OCI-LY7 (cell line): ENCODE data around the gene ATP2B1. TPM values are rescaled to one million over a fixed set of nuclear protein-coding genes. Genes with fewer than 3 reads are reported as not detected.
A peak's percentile ranks its signal among the peaks of the same experiment; 100 is the strongest.

Experiments used
- BruUV-seq: library from RNA; stranded (reverse); fragments of 400-500 nt; replicated peaks from 2 replicates; lab custom pipeline; 2021; lab: Mats Ljungman, UMichigan
- CTCF ChIA-PET: fragments of 300-600 bp; sonication (Branson Sonifier 250); formaldehyde crosslinking; loops from one replicate; lab custom pipeline; 2022; ENCODE audit warnings: antibody characterized with exemption; ENCODE audit not compliant: unreplicated experiment; lab: Charles Lee
- POLR2A ChIA-PET: fragments of 300-600 bp; sonication (Branson Sonifier 250); formaldehyde crosslinking; loops from one replicate; lab custom pipeline; 2022; ENCODE audit warnings: antibody characterized with exemption; lab: Charles Lee
- DNase-seq: peaks from one replicate; pipeline ENCODE4 v3.0.0-alpha.2; 2015; ENCODE audit warnings: low spot score
- H2AFZ ChIP-seq: fragments of 200-600 bp; sonication (generic), shearing (Covaris generic); 2 replicates; pipeline ENCODE4 v1.6.1; 2014; ENCODE audit warnings: mild to moderate bottlenecking, antibody characterized with exemption, low read length, moderate library complexity
- H3K27ac ChIP-seq: fragments of 200-600 bp; sonication (generic); 2 replicates; pipeline ENCODE4 v1.5.1; 2014; ENCODE audit warnings: mixed run types, low read depth, mild to moderate bottlenecking, moderate library complexity, low read length, inconsistent platforms; ENCODE audit not compliant: poor library complexity, severe bottlenecking
- H3K36me3 ChIP-seq: fragments of 200-600 bp; sonication (generic); 2 replicates; pipeline ENCODE4 v1.6.1; 2014; ENCODE audit warnings: mild to moderate bottlenecking, antibody characterized with exemption, low read length, moderate library complexity, mixed read lengths; ENCODE audit not compliant: insufficient read depth
- H3K4me1 ChIP-seq: fragments of 200-600 bp; sonication (generic); 2 replicates; pipeline ENCODE4 v1.5.1; 2014; ENCODE audit warnings: mild to moderate bottlenecking, low read length; ENCODE audit not compliant: insufficient read depth, poor library complexity, severe bottlenecking
- H3K4me2 ChIP-seq: fragments of 200-600 bp; sonication (generic); 2 replicates; pipeline ENCODE4 v1.6.1; 2014; ENCODE audit warnings: mild to moderate bottlenecking, low read length
- H3K4me3 ChIP-seq: fragments of 200-600 bp; sonication (generic); 2 replicates; pipeline ENCODE4 v1.5.1; 2014; ENCODE audit warnings: mild to moderate bottlenecking, low read depth, low read length; ENCODE audit not compliant: poor library complexity, severe bottlenecking
- H3K79me2 ChIP-seq: fragments of 200-600 bp; sonication (generic); 2 replicates; pipeline ENCODE4 v1.6.1; 2016; ENCODE audit warnings: low read depth, mild to moderate bottlenecking, low read length, moderate library complexity, mixed read lengths; ENCODE audit not compliant: insufficient read depth
- H3K9me2 ChIP-seq: fragments of 200-600 bp; sonication (generic); 2 replicates; pipeline ENCODE4 v1.6.1; 2016; ENCODE audit warnings: mild to moderate bottlenecking, low read length, mixed read lengths; ENCODE audit not compliant: insufficient read depth
- H3K9me3 ChIP-seq: fragments of 200-600 bp; sonication (generic); 2 replicates; pipeline ENCODE4 v1.6.1; 2014; ENCODE audit warnings: mild to moderate bottlenecking, mixed run types, low read length, mixed read lengths
- H4K20me1 ChIP-seq: fragments of 200-600 bp; sonication (generic); 2 replicates; pipeline ENCODE4 v1.6.1; 2014; ENCODE audit warnings: mild to moderate bottlenecking, antibody characterized with exemption, low read length, moderate library complexity, mixed read lengths; ENCODE audit not compliant: insufficient read depth
- EZH2phosphoT487 ChIP-seq: fragments of 200-600 bp; sonication (generic); IDR thresholded peaks from 2 replicates; pipeline ENCODE4 v1.6.1; 2018; ENCODE audit warnings: low read depth, borderline replicate concordance, mild to moderate bottlenecking, mixed run types, antibody characterized with exemption, low read length, moderate library complexity, mixed read lengths
- intact Hi-C: fragments of 100-400 bp; cut with micrococcal nuclease; formaldehyde crosslinking; loops from one replicate; pipeline ENCODE4 v1.10.0; 2022; ENCODE audit not compliant: unreplicated experiment
- total RNA-seq, 2 experiments: library from RNA; depleted of rRNA in 1 of 2; stranded (reverse); fragments of >200 nt in 1 of 2; shearing (Covaris generic) in 1 of 2; gene quantifications; 2 replicates each; pipeline ENCODE4 v1.2.3, GENCODE V29; 2014 to 2022
- TF ChIP-seq, protein P1 (sequence below): fragments of 200-600 bp; sonication (generic); conservative IDR thresholded peaks from 2 replicates; pipeline ENCODE4 v1.5.1; 2014; ENCODE audit warnings: mild to moderate bottlenecking, antibody characterized with exemption, low read length, moderate library complexity, mixed read lengths

The ATP2B1 gene
- total RNA-seq, 2 experiments from 2014 or later: 58.5 to 74.9 TPM

DNA sequence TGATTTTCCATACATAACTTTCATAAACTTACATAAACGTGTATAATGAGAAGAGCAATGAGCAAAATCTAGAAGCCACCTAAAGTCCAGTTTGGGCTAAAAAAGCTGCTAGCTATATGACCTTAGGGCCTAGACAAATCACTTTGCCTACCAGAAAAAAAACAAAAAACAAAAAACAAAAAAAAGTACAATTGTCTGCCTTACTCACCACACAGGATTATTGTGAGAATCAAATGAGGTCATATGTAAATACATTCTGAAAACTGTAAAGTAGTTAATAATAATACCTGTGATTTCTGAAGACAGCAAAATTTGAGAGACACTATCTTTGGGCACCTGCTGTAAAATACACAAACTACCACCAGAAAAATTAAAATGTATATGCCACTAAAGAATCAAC lies 4.2 kb downstream of the ATP2B1 start:
- peaks cover 43% of the 10 kb centered on the region for H4K20me1 ChIP-seq
- no peaks in the 10 kb centered on the region for H3K36me3 ChIP-seq
- H3K9me3 ChIP-seq: no peaks in the 10 kb centered on the region
- H2AFZ ChIP-seq: no peak overlapping the region
- H3K27ac ChIP-seq: no peak overlapping the region
- ChIA-PET POLR2A (interaction anchor here (1.0 to 4.1 kb wide), 6 partner anchors 15 to 224 kb away, joined by 3 to 22 read pairs (median 3); no protein-coding TSS in a partner anchor), CTCF (no interaction called here)
- H3K4me3 ChIP-seq: no peak overlapping the region
- TF ChIP-seq, protein P1, sequence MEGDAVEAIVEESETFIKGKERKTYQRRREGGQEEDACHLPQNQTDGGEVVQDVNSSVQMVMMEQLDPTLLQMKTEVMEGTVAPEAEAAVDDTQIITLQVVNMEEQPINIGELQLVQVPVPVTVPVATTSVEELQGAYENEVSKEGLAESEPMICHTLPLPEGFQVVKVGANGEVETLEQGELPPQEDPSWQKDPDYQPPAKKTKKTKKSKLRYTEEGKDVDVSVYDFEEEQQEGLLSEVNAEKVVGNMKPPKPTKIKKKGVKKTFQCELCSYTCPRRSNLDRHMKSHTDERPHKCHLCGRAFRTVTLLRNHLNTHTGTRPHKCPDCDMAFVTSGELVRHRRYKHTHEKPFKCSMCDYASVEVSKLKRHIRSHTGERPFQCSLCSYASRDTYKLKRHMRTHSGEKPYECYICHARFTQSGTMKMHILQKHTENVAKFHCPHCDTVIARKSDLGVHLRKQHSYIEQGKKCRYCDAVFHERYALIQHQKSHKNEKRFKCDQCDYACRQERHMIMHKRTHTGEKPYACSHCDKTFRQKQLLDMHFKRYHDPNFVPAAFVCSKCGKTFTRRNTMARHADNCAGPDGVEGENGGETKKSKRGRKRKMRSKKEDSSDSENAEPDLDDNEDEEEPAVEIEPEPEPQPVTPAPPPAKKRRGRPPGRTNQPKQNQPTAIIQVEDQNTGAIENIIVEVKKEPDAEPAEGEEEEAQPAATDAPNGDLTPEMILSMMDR: no peak
- no peak for TF ChIP-seq EZH2phosphoT487
- no peaks in the 10 kb centered on the region for H3K9me2 ChIP-seq
- peak overlapping the region; percentile 81; the same call in 1 of the 2 replicates for H3K4me2 ChIP-seq
- DNase-seq: no peak
- intact Hi-C loops: no loop called here
- no TSS peak for BruUV-seq
- peaks cover 38% of the 10 kb centered on the region for H3K4me1 ChIP-seq
- H3K79me2 ChIP-seq: peaks cover 90% of the 10 kb centered on the region

DNA sequence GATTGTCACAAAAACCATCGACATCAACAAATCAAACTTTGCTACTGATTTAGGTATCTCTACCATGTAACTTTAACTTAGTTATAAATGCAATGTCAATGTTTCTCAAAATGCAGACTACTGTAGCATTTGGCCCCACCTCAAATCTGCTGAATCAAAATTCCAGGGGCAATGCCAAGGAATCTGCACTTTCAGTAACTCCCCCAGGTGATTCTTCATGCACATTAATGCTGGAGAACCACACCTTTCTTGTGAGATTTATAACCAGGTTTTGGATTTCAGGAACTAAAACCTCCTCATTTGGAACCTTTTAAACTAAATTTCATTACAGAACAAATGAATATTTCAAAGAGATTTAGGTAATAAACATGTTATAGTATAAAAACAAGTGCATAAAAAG lies 4.9 kb downstream of the ATP2B1 start:
- H3K36me3 ChIP-seq: no peaks in the 10 kb centered on the region
- H3K9me2 ChIP-seq: no peaks in the 10 kb centered on the region
- intact Hi-C loops: no loop called here
- no peak overlapping the region for H3K4me3 ChIP-seq
- peaks cover 38% of the 10 kb centered on the region for H3K4me1 ChIP-seq
- no peaks in the 10 kb centered on the region for H3K9me3 ChIP-seq
- CTCF ChIA-PET: no interaction called here
- peak overlapping the region; percentile 81; the same call in 1 of the 2 replicates for H3K4me2 ChIP-seq
- no TSS peak for BruUV-seq
- no peak overlapping the region for H3K27ac ChIP-seq
- DNase-seq: no peak
- H2AFZ ChIP-seq: no peak overlapping the region
- POLR2A ChIA-PET: interaction anchor here (0.7 to 4.1 kb wide), 4 partner anchors 41 to 265 kb away, joined by 3 to 22 read pairs (median 3); no protein-coding TSS in a partner anchor
- peaks cover 96% of the 10 kb centered on the region for H3K79me2 ChIP-seq
- H4K20me1 ChIP-seq: peaks cover 50% of the 10 kb centered on the region
- TF ChIP-seq EZH2phosphoT487: no peak
- TF ChIP-seq, protein P1: no peak

GRCh38 chr12:89702503-89702902 lies 6.1 kb downstream of the ATP2B1 start:
- peaks cover 61% of the 10 kb centered on the region for H4K20me1 ChIP-seq
- no peaks in the 10 kb centered on the region for H3K9me3 ChIP-seq
- ChIA-PET CTCF (no interaction called here), POLR2A (interaction anchor here (0.7 to 1.0 kb wide), 3 partner anchors 120 to 231 kb away, joined by 3 read pairs; no protein-coding TSS in a partner anchor)
- H2AFZ ChIP-seq: no peak overlapping the region
- peaks cover 100% of the 10 kb centered on the region for H3K79me2 ChIP-seq
- no peaks in the 10 kb centered on the region for H3K36me3 ChIP-seq
- H3K9me2 ChIP-seq: no peaks in the 10 kb centered on the region
- no peak overlapping the region for H3K4me2 ChIP-seq
- BruUV-seq: no TSS peak
- no peak overlapping the region for H3K4me3 ChIP-seq
- no peak overlapping the region for H3K27ac ChIP-seq
- no peak for DNase-seq
- intact Hi-C loops: no loop called here
- no peak for TF ChIP-seq EZH2phosphoT487
- TF ChIP-seq, protein P1: no peak
- peaks cover 38% of the 10 kb centered on the region for H3K4me1 ChIP-seq
